GM21619 (cell line): ENCODE measurements around the gene GLRB.
"Not testable (repeated sequence)": the region's sequence is repeated elsewhere in the genome, so short reads cannot be mapped to it uniquely, and the experiment has no call there.

Experiments used
- ATAC-seq: cut with Tn5 transposase; IDR thresholded peaks from one replicate; pipeline ENCODE4 v1.9.1; 2021; ENCODE audit not compliant: unreplicated experiment

GLRB gene

GRCh38 chr4:157127571-157127970 is 51.6 kb downstream of the GLRB start:
- no peak for ATAC-seq

GRCh38 chr4:157128395-157128794 is 52.4 kb downstream of the GLRB start:
- no peak for ATAC-seq

GRCh38 chr4:157141976-157142375 is 66.0 kb downstream of the GLRB start:
- ATAC-seq, result no peak

- ATAC-seq, result no peak
Measured at GRCh38 chr4:157143369-157143768, 67.4 kb downstream of the GLRB start.

- ATAC-seq, result no peak
Measured at GRCh38 chr4:157151711-157152110, 75.8 kb downstream of the GLRB start.

- no peak for ATAC-seq
Measured at GRCh38 chr4:157165935-157166610, 90.1 kb downstream of the GLRB start.

GRCh38 chr4:157170321-157170720 is 94.4 kb downstream of the GLRB start:
- ATAC-seq, result no peak

GRCh38 chr4:157172011-157172410 is 96.1 kb downstream of the GLRB start:
- no peak for ATAC-seq

GRCh38 chr4:157180268-157180667 is 104.3 kb downstream of the GLRB start:
- not testable (repeated sequence) for ATAC-seq

GRCh38 chr4:157184300-157184699 is 108.3 kb downstream of the GLRB start:
- no peak for ATAC-seq

GRCh38 chr4:157185363-157185762 is 109.4 kb downstream of the GLRB start:
- ATAC-seq, result no peak

- no peak for ATAC-seq
Measured at GRCh38 chr4:157195374-157195773, 119.4 kb downstream of the GLRB start.

- ATAC-seq, result no peak
Measured at GRCh38 chr4:157196046-157196445, 120.1 kb downstream of the GLRB start.

GRCh38 chr4:157204634-157205244 is 128.8 kb downstream of the GLRB start:
- ATAC-seq, result no peak

- no peak for ATAC-seq
Measured at GRCh38 chr4:157217708-157218107, 141.8 kb downstream of the GLRB start.

- ATAC-seq, result no peak
Measured at GRCh38 chr4:157219711-157220370, 143.9 kb downstream of the GLRB start.

- no peak for ATAC-seq
Measured at GRCh38 chr4:157220371-157220881, 144.5 kb downstream of the GLRB start, which contains the start of gene GRIA2. Gene GRIA2 (plus strand): TSS chr4:157220728. CDS start chr4:157221043, 315 bp downstream.

GRCh38 chr4:157221426-157221894 is 145.5 kb downstream of the GLRB start:
- ATAC-seq, result no peak
